HK-2 (cell line): ENCODE data around the gene PRTG.
"Not testable (repeated sequence)": the region's sequence is repeated elsewhere in the genome, so short reads cannot be mapped to it uniquely, and the experiment has no call there.

Source experiments
- DNase-seq: peaks from one replicate; pipeline ENCODE4 v3.0.0-alpha.2; 2018; ENCODE audit not compliant: unreplicated experiment

PRTG gene

DNA sequence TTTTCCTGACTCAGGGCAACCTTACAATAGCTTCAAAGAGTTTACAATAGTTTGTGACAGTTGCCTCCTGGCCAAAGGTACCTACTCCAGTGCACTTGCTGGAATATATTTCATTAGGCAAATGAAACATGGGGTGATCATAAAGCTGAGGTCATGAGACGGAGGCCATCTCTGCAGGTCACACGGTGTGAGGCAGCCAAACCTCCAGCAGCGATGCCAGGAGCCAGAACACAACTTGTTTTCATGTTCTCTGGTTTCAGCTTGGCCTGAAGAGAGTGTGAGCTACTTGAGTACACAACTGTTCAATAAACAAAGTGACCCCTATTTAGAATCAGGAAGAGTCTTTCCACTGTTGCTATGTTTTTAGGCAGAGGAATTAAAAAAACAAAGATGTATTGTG is 112.1 kb downstream of the PRTG start:
- no peak for DNase-seq

- no peak for DNase-seq
Observed at GRCh38 chr15:55628369-55628730, 114.6 kb downstream of the PRTG start.

GRCh38 chr15:55627730-55628368 is 115.1 kb downstream of the PRTG start:
- peak; percentile 69 for DNase-seq

DNA sequence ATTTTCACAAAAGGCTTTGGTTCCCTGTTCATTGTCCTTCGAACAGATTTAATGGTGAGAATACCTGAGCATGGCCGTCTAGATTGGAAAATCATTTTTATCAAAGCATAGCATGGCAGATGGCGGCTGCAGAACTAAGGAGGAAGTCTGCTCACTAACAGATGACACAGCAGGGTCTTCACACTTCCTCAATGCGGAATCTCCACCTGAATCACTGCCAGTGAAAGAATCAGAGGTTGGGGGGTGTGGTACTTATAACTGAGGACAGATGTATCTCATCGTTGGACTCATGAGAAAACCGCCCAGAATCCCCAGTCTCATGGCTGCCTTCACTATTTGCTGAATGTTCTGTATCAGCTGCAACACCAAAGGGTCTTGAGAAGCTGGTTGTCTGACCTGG is 123.2 kb downstream of the PRTG start:
- no peak for DNase-seq

DNA sequence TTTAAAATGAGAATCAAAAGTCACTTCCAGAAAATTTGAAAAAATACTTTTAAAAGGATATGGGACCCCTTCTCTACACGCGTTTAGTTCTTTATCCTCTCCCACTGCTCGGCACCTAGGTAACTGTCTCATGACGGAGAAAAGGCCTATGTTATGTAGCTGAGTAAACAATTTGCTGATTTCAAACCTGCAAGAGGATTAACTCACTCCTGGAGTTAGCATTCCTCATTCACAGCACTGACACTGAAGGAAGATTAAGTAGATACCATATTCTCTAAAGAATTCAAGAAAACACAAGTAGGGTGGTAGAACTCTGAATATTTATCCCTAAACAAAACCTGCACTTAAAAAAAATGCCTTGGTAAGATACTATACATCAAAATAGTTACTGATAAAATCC is 124.6 kb downstream of the PRTG start:
- DNase-seq, result no peak

- no peak for DNase-seq
Observed at GRCh38 chr15:55615445-55615844, 127.5 kb downstream of the PRTG start.

- DNase-seq, result no peak
Observed at GRCh38 chr15:55613727-55614126, 129.2 kb downstream of the PRTG start.

DNA sequence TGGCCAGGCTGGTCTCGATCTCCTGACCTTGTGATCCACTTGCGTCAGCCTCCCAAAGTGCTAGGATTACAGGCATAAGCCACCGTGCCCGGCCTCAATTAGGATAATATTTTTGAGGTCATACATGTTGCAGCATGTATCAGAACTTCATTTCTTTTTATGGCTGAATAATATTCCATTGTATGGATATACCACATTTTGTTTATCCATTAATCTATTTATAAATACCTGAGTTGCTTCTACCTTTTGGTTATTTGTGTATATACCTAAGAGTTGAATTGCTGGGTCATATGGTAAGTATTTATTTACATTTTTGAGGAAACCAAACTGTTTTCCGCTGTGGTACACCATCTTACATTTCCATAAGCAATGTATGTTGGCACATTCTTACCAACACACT is 136.7 kb downstream of the PRTG start:
- DNase-seq, result no peak

GRCh38 chr15:55601374-55601773 is 141.6 kb downstream of the PRTG start:
- DNase-seq, result no peak

DNA sequence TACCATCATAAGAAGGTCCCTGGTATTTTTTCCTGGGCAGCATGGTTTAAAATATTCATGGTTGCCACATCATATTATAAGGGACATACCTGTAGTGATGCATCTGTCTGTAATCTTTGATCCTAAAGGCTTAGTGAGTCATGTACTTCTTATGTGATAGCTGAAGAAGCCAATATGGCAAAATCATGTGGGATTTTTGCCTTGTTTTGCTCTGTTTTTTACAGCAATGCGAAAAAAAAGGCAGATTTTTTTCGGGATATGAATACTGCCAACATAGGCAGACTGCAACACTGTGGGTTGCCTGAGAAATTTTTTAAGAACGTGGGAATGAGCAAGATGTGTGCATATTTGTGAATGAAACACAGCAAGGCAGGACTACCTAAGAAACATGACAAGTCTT is 143.5 kb downstream of the PRTG start:
- no peak for DNase-seq

DNA sequence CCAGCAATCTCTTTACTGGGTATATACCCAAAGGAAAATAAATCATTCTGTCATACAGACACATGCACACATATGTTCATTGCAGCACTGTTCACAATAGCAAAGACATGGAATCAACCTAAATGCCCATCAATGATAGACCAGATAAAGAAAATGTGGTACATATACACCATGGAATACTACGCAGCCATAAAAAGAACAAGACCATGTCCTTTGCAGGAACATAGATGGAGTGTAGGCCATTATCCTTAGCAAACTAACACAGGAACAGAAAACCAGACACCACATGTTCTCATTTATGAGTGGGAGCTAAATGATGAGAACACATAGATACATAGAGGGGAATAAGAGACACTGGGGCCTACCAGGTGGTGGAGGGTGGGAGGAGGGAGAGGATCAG is 149.9 kb downstream of the PRTG start:
- not testable (repeated sequence) for DNase-seq

DNA sequence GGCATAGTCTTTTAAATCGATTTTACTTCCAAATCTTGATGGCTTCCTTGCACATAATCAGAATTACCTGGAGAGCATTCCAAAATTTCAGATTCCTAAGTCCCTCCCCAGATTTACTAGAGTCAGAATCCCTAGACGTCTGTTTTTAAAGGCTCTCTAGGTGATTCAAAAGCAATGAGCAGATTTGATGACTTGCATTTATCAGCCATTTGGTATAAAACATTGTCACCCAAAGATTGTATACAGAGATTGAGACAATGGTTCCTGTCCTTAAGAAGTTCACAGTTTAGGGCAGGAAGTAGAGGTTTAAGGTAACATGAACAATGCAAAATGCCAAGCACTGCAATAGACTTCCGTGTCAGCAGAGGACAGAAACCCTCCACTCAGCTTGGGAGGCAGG is 152.2 kb downstream of the PRTG start:
- DNase-seq, result no peak

GRCh38 chr15:55589287-55589686 is 153.7 kb downstream of the PRTG start:
- no peak for DNase-seq

- no peak for DNase-seq
Observed at GRCh38 chr15:55588815-55589115, 154.2 kb downstream of the PRTG start.

- peak; percentile 53 for DNase-seq
Observed at GRCh38 chr15:55588070-55588814, 154.7 kb downstream of the PRTG start, which contains the start of gene PYGO1. Gene PYGO1, minus strand, starts transcription at chr15:55588345. Its CDS starts 462 bp downstream, at chr15:55587883.

GRCh38 chr15:55587321-55588069 is 155.5 kb downstream of the PRTG start:
- peak; percentile 48 for DNase-seq

DNA sequence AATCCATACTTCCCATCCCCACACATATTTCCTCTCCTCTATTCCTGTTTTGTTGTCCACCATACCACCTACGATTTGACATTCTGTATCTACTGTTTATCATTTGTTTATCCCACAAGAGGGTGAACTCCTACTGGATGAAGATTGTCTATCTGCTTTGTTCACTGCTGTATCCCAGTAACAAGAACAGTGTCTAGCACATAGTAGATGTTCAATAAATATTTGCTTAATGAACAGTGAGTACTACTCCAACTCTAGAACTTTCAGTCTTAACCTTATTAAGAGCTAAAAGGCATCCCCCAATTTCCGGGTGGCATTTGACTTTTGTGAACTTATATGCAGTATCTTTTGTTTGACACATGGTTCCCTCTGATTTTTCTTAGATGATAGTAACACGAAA is 156.1 kb downstream of the PRTG start:
- DNase-seq, result no peak

DNA sequence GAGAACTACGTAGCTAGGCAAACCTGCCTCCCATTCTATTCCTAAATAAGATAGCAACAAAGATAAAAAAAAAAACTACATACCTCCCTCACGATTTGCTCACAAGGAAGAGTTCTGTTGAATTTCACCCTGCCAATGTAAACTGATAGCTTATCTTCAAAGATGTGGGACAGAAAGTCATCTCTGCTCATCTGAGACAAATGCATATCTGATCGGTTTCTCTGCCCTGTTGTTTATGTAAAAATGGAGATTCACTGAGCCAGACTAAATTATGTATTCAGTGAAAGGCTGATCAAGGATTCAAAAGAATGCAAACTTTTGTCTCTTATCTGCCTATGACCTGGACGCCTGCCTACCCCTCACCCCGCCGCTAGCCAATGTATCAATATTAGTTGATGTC is 166.0 kb downstream of the PRTG start:
- DNase-seq, result no peak

DNA sequence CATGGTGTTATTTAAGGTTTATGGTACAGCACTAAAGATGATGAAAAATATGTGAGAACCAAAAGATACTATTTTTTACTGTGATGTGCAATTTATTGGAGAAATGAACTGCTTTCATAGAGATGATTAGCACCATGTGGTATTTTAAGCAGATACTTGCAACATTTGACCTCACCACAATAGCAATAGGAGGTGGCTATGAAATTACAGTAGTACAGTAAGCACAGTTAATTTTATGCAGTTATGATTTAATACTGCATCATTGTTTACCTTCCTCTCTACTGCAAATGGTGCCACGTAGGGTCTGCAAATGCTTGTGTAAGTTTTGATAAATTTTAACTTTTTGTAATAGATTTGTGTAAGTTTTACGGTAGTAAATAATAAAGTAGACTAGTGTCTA is 168.9 kb downstream of the PRTG start:
- DNase-seq, result no peak

- DNase-seq, result no peak
Observed at GRCh38 chr15:55573224-55573623, 169.7 kb downstream of the PRTG start.

DNA sequence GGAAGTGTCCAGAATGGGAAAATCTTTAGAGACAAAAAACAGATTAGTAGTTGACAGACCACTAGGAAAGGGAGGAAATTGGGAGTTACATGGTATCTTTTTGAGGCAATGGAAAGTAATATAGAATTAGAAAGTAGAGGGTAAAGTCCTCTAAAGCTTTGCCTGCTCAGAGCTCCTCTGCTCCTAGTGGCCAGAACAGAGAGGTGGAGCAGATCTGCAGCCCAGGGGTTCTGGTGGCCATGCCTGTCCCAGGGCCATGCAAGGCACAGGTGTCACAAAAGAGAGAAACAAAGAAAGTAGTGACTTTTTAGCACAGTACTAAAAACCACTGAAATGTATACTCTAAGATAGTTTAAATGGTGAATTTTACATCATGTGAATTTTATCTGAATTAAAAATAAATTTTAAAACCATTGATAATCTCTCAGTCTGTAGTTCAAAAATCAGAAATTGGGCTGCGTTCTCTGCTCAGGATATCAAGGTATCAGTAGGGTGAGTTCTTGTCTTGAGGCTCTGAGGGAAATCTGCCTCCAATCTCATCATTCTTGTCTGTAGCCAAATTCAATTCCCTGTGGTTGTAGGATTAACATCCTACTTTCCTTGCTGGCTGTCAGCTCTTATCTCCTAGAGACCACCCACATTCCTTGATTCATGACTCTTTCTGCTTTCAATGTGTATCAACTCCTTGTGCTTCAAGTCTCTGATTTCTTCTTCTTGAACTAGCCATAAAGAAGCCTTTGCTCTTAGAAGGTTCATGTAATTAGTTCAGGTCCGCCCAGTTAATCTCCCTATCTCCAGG is 178.4 kb downstream of the PRTG start:
- DNase-seq, result no peak

GRCh38 chr15:55562601-55563000 is 180.4 kb downstream of the PRTG start:
- no peak for DNase-seq
